Measurements from ENCODE around the gene TXNDC17.
"Not testable (repeated sequence)": the region's sequence is repeated elsewhere in the genome, so short reads cannot be mapped to it uniquely, and the experiment has no call there.

Gene TXNDC17

GRCh38 chr17:6640536-6641246 is at the start of gene TXNDC17, which contains the start of gene KIAA0753:
TSS of gene TXNDC17 (plus strand) at chr17:6641060. CDS start at chr17:6641083, 23 bp downstream.
TSS of gene KIAA0753 (minus strand) at chr17:6640711. CDS start at chr17:6635103, 5,608 bp downstream.
- in situ Hi-C loops (cut with MboI; ENCODE audit: low sequenced_read_pairs), result no loop called here

- in situ Hi-C loops (cut with MboI; ENCODE audit: low sequenced_read_pairs), result no loop called here
Observed at GRCh38 chr17:6591599-6592158, 49.2 kb upstream of the TXNDC17 start.

- in situ Hi-C loops (cut with MboI; ENCODE audit: low sequenced_read_pairs), result no loop called here
Observed at GRCh38 chr17:6592173-6592572, 48.7 kb upstream of the TXNDC17 start.

GRCh38 chr17:6593371-6593770 is 47.5 kb upstream of the TXNDC17 start:
- in situ Hi-C loops (cut with MboI; ENCODE audit: low sequenced_read_pairs), result not testable (repeated sequence)

DNA sequence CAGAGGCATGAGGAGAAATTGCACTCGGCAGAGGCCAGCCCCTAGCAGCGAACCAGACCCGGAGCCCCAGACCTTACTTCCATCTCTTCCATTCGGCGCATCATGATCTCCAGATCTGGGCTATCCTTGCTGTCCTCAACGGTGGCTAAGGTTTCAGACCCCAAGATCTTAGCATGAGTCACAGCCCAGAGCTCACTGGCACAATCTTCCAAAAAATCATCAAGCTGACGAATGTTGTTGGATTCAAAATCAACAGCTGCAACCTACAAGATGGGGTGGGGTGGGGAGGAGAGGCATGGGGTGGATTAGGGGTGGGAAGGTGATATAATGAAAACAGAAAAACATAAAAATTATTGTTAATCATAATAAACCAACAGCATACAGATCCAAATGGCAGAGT is 44.8 kb upstream of the TXNDC17 start:
- in situ Hi-C loops (cut with MboI; ENCODE audit: low sequenced_read_pairs), result no loop called here

DNA sequence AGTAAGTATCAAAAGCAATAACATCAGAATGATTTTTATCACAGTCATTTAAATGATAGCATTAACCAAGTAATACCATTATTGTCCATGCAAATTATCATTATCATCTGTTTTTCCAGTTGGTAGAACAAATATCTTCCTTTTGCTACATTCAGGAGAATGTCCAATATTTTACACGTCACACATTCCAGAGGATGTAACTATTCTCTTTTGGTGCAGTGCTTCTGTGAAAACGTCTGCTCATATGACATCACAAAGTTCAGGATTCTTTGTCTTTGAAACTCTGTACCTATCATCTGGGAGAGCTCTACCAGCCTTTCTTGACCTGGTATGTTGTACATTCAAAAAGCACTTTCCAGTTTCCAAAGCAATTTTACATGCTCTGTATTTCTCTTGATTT is 44.3 kb upstream of the TXNDC17 start:
- in situ Hi-C loops (cut with MboI; ENCODE audit: low sequenced_read_pairs), result no loop called here

DNA sequence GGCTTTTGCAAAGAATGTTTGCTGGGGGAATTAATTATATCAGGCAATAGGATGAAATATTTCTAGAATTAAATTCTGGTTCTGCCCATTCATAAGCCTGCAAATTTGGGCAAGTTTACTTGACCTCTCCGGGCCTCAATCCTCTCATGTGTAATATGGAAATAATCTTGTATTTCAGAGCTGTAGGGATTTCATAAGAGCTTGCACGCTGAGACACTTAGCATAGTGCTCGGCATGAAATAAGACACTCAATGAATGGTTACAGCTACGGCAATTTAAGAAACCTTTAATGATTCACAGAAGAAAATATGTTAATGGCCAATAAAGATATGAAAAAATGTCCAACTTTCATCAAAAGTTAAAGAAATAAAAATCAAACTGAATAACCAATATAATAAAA is 43.9 kb upstream of the TXNDC17 start:
- in situ Hi-C loops (cut with MboI; ENCODE audit: low sequenced_read_pairs), result no loop called here

GRCh38 chr17:6597727-6598126 is 43.1 kb upstream of the TXNDC17 start:
- in situ Hi-C loops (cut with MboI; ENCODE audit: low sequenced_read_pairs), result no loop called here

DNA sequence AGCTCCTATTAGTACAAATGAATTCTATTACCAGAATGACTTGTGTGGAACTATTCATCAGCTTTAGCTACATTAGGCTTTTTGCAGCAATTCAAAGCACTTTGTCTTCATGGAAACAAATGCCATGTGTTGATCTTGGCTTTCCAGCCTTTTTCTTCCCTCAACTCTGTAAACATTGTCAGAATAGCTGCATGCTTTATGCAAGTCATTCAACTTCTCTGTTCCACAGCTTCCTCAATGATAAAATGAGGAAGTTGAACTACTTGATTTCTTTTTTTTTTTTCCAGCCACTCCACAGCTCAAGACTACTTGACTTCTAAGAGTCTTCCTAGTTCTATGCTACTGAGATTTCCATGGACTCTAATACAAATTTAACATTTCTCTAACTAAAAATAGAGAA is 41.5 kb upstream of the TXNDC17 start:
- in situ Hi-C loops (cut with MboI; ENCODE audit: low sequenced_read_pairs), result no loop called here

DNA sequence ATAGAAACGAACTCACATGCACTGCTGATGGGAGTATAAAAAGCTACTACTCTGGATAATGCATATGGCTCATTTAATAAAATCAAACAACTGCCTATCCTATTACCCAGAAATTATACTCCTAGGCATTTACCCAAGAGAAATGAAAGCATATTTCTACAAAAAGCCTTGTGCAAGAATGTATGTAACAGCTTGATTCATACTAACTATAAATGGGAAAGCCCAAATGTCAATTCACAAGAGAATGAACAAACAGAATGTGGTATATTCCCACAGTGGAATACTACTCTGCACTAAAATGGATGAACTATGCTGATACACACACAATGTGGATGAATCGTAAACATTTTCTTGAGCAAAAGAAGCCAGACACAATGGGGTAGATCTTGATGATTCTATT is 38.7 kb upstream of the TXNDC17 start:
- in situ Hi-C loops (cut with MboI; ENCODE audit: low sequenced_read_pairs), result no loop called here

GRCh38 chr17:6603744-6604325 is 37.0 kb upstream of the TXNDC17 start:
- in situ Hi-C loops (cut with MboI; ENCODE audit: low sequenced_read_pairs), result no loop called here

DNA sequence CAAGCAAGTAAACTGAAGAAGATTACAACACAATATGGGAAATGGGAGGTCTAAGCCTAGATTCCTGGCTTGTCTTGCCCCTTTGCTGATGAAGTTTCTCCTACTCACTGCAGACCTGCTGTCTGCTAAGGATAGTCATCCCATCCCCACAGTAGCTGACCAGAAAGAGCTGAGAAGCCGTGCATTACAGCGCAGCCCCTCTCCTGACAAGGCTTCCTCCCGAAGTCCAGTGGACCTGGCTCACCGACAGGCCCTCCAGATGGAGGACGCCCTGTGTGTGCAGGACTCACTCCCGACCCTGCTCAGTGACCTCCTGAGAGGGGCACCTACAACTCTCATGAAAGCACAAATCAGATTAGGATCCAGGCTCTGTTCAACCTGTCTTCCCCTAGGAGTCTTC is 35.7 kb upstream of the TXNDC17 start:
- in situ Hi-C loops (cut with MboI; ENCODE audit: low sequenced_read_pairs), result no loop called here

DNA sequence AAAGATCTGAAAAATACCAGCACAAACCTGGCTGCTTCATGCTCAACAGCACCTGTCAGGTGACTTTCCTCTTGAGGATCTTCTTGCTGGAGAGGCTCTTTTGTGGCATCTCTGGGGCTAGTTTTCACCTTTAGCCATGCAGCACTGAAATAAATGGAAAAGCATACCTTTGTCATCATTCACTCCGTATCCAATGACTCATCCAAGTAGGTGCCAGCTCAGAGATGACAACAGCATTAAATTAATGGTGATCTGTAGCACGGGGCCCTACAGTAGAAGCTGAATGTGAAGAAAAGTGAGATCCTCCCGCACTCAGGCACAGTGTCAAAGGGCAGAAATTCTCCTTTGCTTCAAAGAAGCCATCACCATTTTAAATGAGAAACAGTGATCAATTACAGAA is 32.5 kb upstream of the TXNDC17 start:
- in situ Hi-C loops (cut with MboI; ENCODE audit: low sequenced_read_pairs), result no loop called here

GRCh38 chr17:6610011-6610410 is 30.8 kb upstream of the TXNDC17 start:
- in situ Hi-C loops (cut with MboI; ENCODE audit: low sequenced_read_pairs), result no loop called here

DNA sequence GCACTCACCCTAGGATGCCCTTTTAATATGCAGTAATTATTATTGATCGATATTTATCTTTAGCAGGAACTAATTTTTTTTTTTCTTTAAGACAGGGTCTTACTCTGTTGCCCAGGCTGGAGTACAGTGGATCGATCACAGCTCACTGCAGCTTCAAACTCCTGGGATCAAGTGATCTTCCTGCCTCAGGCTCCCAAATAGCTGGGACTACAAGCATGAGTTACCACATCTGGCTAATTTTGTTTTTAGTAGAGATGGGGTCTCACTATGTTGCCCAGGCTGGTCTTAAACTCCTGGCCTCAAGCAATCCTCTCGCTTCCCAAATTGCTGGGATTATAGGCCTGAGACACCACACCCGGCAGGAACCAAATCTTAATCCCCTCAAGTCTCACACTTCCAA is 29.6 kb upstream of the TXNDC17 start:
- in situ Hi-C loops (cut with MboI; ENCODE audit: low sequenced_read_pairs), result no loop called here

GRCh38 chr17:6623941-6624340 is 16.9 kb upstream of the TXNDC17 start:
- in situ Hi-C loops (cut with MboI; ENCODE audit: low sequenced_read_pairs), result no loop called here

DNA sequence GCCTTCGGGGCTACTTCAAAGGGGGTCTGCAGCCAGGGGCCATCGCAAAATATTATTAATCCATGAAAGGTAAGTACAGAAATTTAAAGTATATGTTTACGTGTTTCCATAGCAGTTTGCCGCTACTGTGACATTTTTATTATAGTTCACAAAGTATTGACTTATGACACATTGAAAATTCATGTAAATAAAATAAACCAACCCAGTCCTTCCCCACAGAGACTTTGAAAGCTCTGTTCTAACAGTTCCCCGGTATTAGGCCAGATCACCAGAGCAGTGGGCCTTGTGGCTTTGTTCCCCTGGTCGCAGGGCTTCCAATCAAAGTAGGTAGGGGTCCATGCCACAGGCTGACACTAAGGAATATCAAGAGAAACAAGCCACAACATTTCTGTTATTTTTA is 14.2 kb upstream of the TXNDC17 start:
- in situ Hi-C loops (cut with MboI; ENCODE audit: low sequenced_read_pairs), result no loop called here

DNA sequence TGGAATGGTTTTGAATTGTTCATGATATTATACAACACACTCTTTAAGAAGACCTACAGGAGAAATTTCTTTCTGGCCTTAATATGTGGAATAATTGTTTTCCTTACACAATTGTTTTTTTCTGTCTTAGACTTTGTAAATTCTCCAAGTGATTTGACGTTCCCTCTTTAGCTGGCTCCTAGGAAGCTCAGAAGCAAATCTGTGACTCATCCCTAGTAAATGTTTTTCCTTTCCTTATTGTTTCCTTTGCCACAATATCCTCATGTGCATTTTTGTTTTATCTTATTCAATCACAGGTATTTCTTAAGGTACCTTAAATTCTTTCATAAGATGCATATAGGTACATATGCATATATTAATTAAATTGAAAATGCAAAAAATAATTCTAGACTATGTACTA is 13.8 kb upstream of the TXNDC17 start:
- in situ Hi-C loops (cut with MboI; ENCODE audit: low sequenced_read_pairs), result no loop called here

GRCh38 chr17:6630390-6630789 is 10.5 kb upstream of the TXNDC17 start:
- in situ Hi-C loops (cut with MboI; ENCODE audit: low sequenced_read_pairs), result no loop called here

GRCh38 chr17:6632530-6632929 is 8.3 kb upstream of the TXNDC17 start:
- in situ Hi-C loops (cut with MboI; ENCODE audit: low sequenced_read_pairs), result no loop called here

- in situ Hi-C loops (cut with MboI; ENCODE audit: low sequenced_read_pairs), result no loop called here
Observed at GRCh38 chr17:6633263-6633662, 7.6 kb upstream of the TXNDC17 start.

GRCh38 chr17:6636105-6636504 is 4.8 kb upstream of the TXNDC17 start:
- in situ Hi-C loops (cut with MboI; ENCODE audit: low sequenced_read_pairs), result no loop called here
